Keratinocyte (primary cell): ENCODE results near the gene PRRT2. TPM values are rescaled to one million over a fixed set of nuclear protein-coding genes. Genes with fewer than 3 reads are reported as not detected.

Source experiments
- DNase-seq: peaks from one replicate; pipeline ENCODE4 v3.0.0-alpha.2; 2011; ENCODE audit warnings: low read depth, missing footprints, low spot score
- FAIRE-seq: peaks from 2 replicates; lab custom pipeline; 2011; peaks lifted over from hg19 to GRCh38; lab: Jason Lieb, UNC
- H2AFZ ChIP-seq: 2 replicates; pipeline ENCODE4 v1.6.0; 2012; ENCODE audit warnings: low read length, control low read depth, inconsistent platforms; ENCODE audit not compliant: control insufficient read depth
- H3K27ac ChIP-seq: 2 replicates; pipeline ENCODE4 v1.5.1; 2011; ENCODE audit warnings: low read length; ENCODE audit not compliant: control insufficient read depth, insufficient read depth
- H3K27me3 ChIP-seq: 3 replicates; pipeline ENCODE4 v1.6.0; 2011; ENCODE audit warnings: low read length; ENCODE audit not compliant: control insufficient read depth, insufficient read depth; ENCODE audit errors: extremely low read depth
- H3K36me3 ChIP-seq, 2 experiments: 2 replicates in 1 of 2; 3 replicates in 1 of 2; pipeline ENCODE4 v1.5.1; 2011; ENCODE audit warnings: low read length in 2 of 2, mild to moderate bottlenecking in 1 of 2; ENCODE audit not compliant: control insufficient read depth in 2 of 2, insufficient read depth in 2 of 2; ENCODE audit errors: extremely low read depth in 1 of 2
- H3K4me1 ChIP-seq: 3 replicates; pipeline ENCODE4 v1.5.1; 2011; ENCODE audit warnings: low read length; ENCODE audit not compliant: control insufficient read depth, insufficient read depth; ENCODE audit errors: extremely low read depth
- H3K4me2 ChIP-seq: 3 replicates; pipeline ENCODE4 v1.6.0; 2011; ENCODE audit warnings: low read depth, low read length; ENCODE audit not compliant: control insufficient read depth, insufficient read depth; ENCODE audit errors: extremely low read depth
- H3K4me3 ChIP-seq, 3 experiments: fragments of 200-600 bp in 1 of 3; sonication (generic) in 1 of 3; 2 replicates in 2 of 3; 3 replicates in 1 of 3; pipeline ENCODE4 v1.5.1; 2011 to 2016; ENCODE audit warnings: low read length in 3 of 3, mild to moderate bottlenecking in 3 of 3, control low read depth in 2 of 3, inconsistent platforms in 1 of 3, low read depth in 1 of 3, mixed read lengths in 1 of 3, mixed run types in 1 of 3, moderate library complexity in 1 of 3; ENCODE audit not compliant: control insufficient read depth in 2 of 3, insufficient read depth in 2 of 3; ENCODE audit errors: extremely low read depth in 1 of 3
- H3K79me2 ChIP-seq: 2 replicates; pipeline ENCODE4 v1.6.0; 2012; ENCODE audit warnings: low read length; ENCODE audit not compliant: control insufficient read depth, insufficient read depth
- H3K9ac ChIP-seq: 3 replicates; pipeline ENCODE4 v1.6.0; 2011; ENCODE audit warnings: low read length; ENCODE audit not compliant: control insufficient read depth, insufficient read depth; ENCODE audit errors: extremely low read depth
- H3K9me1 ChIP-seq: 3 replicates; pipeline ENCODE4 v1.6.0; 2011; ENCODE audit warnings: low read length; ENCODE audit not compliant: control insufficient read depth, insufficient read depth; ENCODE audit errors: extremely low read depth
- H3K9me3 ChIP-seq: 2 replicates; pipeline ENCODE4 v1.5.1; 2012; ENCODE audit warnings: low read depth, low read length; ENCODE audit not compliant: control insufficient read depth
- H4K20me1 ChIP-seq: 3 replicates; pipeline ENCODE4 v1.6.0; 2011; ENCODE audit warnings: low read length; ENCODE audit not compliant: control insufficient read depth, insufficient read depth; ENCODE audit errors: extremely low read depth
- EZH2 ChIP-seq: IDR thresholded peaks from one replicate; pipeline ENCODE4 v1.6.1; 2012; ENCODE audit warnings: inconsistent platforms, mild to moderate bottlenecking, low read length, moderate library complexity
- dilution Hi-C: fragments of 300-500 bp; cut with MboI; formaldehyde crosslinking; loops from one replicate; pipeline ENCODE4 v1.7.0; 2020; ENCODE audit warnings: low sequenced_read_pairs; ENCODE audit not compliant: extremely low pct_ligation_motif_present
- polyA plus RNA-seq, 5 experiments: library from polyadenylated mRNA; depleted of rRNA in 3 of 5; stranded (reverse) in 3 of 5; stranded (forward) in 1 of 5; unstranded in 1 of 5; fragments of >200 nt; gene quantifications; 1 replicate in 1 of 5; 2 replicates in 3 of 5; 3 replicates in 1 of 5; pipeline versions ENCODE4 v1.2.1 to v1.2.3, GENCODE V29; 2011 to 2012; ENCODE audit warnings: missing spikeins in 2 of 5, low read depth in 1 of 5, low replicate concordance in 1 of 5
- TF ChIP-seq, protein P1 (sequence below), 3 experiments: IDR thresholded peaks in 1 of 3; conservative IDR thresholded peaks in 1 of 3; optimal IDR thresholded peaks in 1 of 3; 2 replicates in 2 of 3; 3 replicates in 1 of 3; pipeline versions ENCODE3 to v1.5.1; 2011; ENCODE audit warnings: low read length in 3 of 3, mild to moderate bottlenecking in 3 of 3, moderate library complexity in 2 of 3, control low read depth in 1 of 3, inconsistent platforms in 1 of 3; ENCODE audit not compliant: insufficient read depth in 2 of 3; ENCODE audit errors: extremely low read depth in 1 of 3

PRRT2 gene
- polyA plus RNA-seq, 1 donor (not counting 4 experiments of a cell fraction or from before 2014, with no cell fraction given): not detected

DNA sequence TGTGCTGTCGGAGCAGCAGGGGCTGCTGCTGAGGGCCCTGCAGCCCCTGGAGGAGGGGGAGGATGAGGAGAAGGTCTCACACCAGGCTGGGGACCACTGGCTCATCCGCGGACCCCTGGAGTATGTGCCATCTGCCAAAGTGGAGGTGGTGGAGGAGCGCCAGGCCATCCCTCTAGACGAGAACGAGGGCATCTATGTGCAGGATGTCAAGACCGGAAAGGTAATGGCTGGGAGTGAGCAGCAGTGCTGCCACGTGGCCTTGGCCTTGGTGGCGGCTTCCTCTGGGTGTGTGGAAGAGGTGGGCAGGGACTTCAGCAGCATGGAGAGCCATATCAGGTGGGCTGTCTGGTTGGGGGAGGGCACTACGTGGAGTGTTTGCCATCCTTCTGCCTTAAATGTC, 28.2 kb downstream of the PRRT2 start:
- H3K27me3 ChIP-seq: no peaks in the 10 kb centered on the region
- no peak overlapping the region for H3K4me3 ChIP-seq
- peaks cover 18 to 43% of the 10 kb centered on the region in 2 experiments for H3K36me3 ChIP-seq
- H3K4me2 ChIP-seq: no peak overlapping the region
- dilution Hi-C loops: no loop called here
- no peak overlapping the region for H2AFZ ChIP-seq
- H3K4me1 ChIP-seq: no peaks in the 10 kb centered on the region
- H3K79me2 ChIP-seq: no peaks in the 10 kb centered on the region
- no peaks in the 10 kb centered on the region for H4K20me1 ChIP-seq
- no peaks in the 10 kb centered on the region for H3K9me3 ChIP-seq
- no peaks in the 10 kb centered on the region for H3K9me1 ChIP-seq
- no peak for TF ChIP-seq EZH2
- TF ChIP-seq, protein P1, sequence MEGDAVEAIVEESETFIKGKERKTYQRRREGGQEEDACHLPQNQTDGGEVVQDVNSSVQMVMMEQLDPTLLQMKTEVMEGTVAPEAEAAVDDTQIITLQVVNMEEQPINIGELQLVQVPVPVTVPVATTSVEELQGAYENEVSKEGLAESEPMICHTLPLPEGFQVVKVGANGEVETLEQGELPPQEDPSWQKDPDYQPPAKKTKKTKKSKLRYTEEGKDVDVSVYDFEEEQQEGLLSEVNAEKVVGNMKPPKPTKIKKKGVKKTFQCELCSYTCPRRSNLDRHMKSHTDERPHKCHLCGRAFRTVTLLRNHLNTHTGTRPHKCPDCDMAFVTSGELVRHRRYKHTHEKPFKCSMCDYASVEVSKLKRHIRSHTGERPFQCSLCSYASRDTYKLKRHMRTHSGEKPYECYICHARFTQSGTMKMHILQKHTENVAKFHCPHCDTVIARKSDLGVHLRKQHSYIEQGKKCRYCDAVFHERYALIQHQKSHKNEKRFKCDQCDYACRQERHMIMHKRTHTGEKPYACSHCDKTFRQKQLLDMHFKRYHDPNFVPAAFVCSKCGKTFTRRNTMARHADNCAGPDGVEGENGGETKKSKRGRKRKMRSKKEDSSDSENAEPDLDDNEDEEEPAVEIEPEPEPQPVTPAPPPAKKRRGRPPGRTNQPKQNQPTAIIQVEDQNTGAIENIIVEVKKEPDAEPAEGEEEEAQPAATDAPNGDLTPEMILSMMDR (optimal IDR thresholded peaks at IDR 0.05 in 1 of 3, IDR thresholded peaks at IDR 0.05 in 1 of 3, conservative IDR thresholded peaks at IDR 0.05 in 1 of 3; ENCODE audit: extremely low read depth in 1 of 3, insufficient read depth in 2 of 3, low read length in 3 of 3): no peak
- FAIRE-seq (no peak), DNase-seq (no peak)
- no peak overlapping the region for H3K27ac ChIP-seq
- H3K9ac ChIP-seq: no peak overlapping the region

DNA sequence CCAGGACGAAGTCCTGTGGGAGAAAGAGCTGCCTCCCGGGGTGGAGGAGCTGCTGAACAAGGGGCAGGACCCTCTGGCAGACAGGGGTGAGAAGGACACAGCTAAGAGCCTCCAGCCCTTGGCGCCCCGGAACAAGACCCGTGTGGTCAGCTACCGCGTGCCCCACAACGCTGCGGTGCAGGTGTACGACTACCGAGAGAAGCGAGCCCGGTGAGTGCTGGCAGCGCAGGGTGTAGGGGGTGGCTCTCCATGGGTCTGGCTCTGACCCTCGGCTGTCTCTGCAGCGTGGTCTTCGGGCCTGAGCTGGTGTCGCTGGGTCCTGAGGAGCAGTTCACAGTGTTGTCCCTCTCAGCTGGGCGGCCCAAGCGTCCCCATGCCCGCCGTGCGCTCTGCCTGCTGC, 29.6 kb downstream of the PRRT2 start:
- H3K4me2 ChIP-seq: no peak overlapping the region
- no peaks in the 10 kb centered on the region for H3K9me3 ChIP-seq
- no peak for DNase-seq
- H2AFZ ChIP-seq: no peak overlapping the region
- H3K4me3 ChIP-seq: no peak overlapping the region
- FAIRE-seq: no peak
- no peaks in the 10 kb centered on the region for H3K9me1 ChIP-seq
- dilution Hi-C loops: no loop called here
- peaks cover 23 to 48% of the 10 kb centered on the region in 2 experiments for H3K36me3 ChIP-seq
- no peak for TF ChIP-seq EZH2
- TF ChIP-seq, protein P1 (optimal IDR thresholded peaks at IDR 0.05 in 1 of 3, IDR thresholded peaks at IDR 0.05 in 1 of 3, conservative IDR thresholded peaks at IDR 0.05 in 1 of 3; ENCODE audit: extremely low read depth in 1 of 3, insufficient read depth in 2 of 3, low read length in 3 of 3): no peak
- no peaks in the 10 kb centered on the region for H3K4me1 ChIP-seq
- H4K20me1 ChIP-seq: no peaks in the 10 kb centered on the region
- no peaks in the 10 kb centered on the region for H3K79me2 ChIP-seq
- no peaks in the 10 kb centered on the region for H3K27me3 ChIP-seq
- H3K27ac ChIP-seq: no peak overlapping the region
- H3K9ac ChIP-seq: no peak overlapping the region
